Measurements from ENCODE around the gene LRIG2.
"Not testable (repeated sequence)": the region's sequence is repeated elsewhere in the genome, so short reads cannot be mapped to it uniquely, and the experiment has no call there.

The LRIG2 gene

DNA sequence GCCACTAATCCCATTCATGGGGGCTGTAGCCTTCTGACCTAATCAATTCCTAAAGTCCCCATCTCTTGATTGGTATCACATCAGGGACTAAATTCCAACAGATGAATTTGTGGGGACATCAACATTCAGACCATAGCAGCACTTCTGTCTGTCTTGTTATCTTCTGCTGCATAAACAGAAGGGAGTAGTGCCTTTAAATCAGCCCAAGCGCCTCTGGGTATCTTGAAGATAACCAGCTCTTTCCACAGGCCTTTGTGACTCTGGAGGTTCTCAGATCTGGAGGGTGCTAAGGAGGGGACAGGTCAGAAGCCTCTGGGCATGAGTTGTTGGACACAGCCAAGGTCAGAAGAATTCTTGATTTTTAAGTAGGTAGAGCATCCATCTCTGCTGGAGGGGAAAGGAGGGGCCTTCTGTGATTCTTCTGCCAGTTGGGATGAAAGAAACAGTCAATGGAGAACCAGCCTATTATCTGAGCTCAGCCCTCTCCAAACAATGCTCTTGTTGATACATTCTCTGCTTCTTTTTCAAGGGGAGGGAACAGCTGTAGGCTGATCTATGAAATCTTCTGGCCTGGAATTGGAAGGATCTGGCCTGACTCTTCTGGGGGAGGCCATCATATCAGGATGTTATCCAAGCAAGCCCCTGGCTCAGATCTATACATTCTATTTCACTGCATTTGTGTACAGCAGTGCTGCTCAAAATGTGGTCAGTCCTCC is 31.3 kb upstream of the LRIG2 start:
- H3K27me3 ChIP-seq (ENCODE audit: low read depth, low read length), result no peaks in the 10 kb centered on the region
- no peak overlapping the region for H3K4me3 ChIP-seq (ENCODE audit: low read depth in 1 of 2, low read length in 2 of 2)
- H3K27ac ChIP-seq (ENCODE audit: low read length), result no peak overlapping the region
- no peaks in the 10 kb centered on the region for H3K9me3 ChIP-seq (ENCODE audit: control insufficient read depth in 1 of 2, low read length in 2 of 2)
- no peaks in the 10 kb centered on the region for H3K36me3 ChIP-seq (ENCODE audit: control insufficient read depth in 1 of 2, insufficient read depth in 2 of 2, low read length in 2 of 2)
- H3K4me1 ChIP-seq (ENCODE audit: control insufficient read depth in 1 of 2, insufficient read depth in 2 of 2, low read length in 2 of 2), result peaks cover 0 to 11% of the 10 kb centered on the region in 2 donors

DNA sequence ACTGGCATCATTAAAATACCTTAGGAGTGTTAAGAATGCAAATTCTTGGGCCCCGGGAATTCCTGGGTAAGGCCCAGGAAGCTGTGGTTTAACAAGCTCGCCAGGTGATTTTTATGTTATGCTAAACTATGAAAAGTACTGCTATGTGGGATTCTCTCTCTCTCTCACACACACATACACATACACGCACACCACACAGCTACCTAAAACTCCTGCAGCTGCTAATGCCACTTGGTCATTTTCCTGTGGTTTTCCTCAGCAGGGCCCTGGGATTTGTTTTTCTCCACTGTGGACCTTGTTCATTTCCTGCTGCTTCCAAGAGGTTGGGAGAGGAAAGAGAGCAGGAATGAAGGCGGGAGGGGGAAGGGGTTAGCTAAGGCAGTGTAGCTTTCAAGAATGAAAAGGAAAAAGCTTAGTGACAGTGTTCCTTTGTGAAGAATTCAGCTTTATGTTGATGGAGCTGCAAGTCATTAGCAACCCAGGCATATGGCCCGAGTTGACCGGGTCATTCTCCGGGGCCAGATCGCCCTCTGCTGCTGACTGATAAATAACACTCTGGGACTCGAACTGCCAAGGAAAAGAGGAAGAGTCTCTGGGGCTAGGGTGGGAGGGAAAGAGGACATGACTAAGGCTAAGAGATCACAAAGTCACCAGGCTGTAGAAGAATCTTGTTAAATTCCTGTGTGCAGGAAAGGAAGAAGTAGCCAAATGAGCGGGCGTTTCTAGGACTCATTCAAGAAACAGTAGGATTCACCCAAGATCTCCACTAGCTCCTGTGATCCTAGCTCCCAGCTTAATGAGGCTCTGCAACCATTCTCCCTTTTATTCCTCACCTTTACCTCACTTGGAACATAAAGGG is 30.5 kb upstream of the LRIG2 start:
- H3K27me3 ChIP-seq (ENCODE audit: low read depth, low read length), result no peaks in the 10 kb centered on the region
- no peak overlapping the region for H3K27ac ChIP-seq (ENCODE audit: low read length)
- H3K9me3 ChIP-seq (ENCODE audit: control insufficient read depth in 1 of 2, low read length in 2 of 2), result no peaks in the 10 kb centered on the region
- H3K36me3 ChIP-seq (ENCODE audit: control insufficient read depth in 1 of 2, insufficient read depth in 2 of 2, low read length in 2 of 2), result no peaks in the 10 kb centered on the region
- H3K4me3 ChIP-seq (ENCODE audit: low read depth in 1 of 2, low read length in 2 of 2), result no peak overlapping the region
- H3K4me1 ChIP-seq (ENCODE audit: control insufficient read depth in 1 of 2, insufficient read depth in 2 of 2, low read length in 2 of 2), result peaks cover 0 to 11% of the 10 kb centered on the region in 2 donors

DNA sequence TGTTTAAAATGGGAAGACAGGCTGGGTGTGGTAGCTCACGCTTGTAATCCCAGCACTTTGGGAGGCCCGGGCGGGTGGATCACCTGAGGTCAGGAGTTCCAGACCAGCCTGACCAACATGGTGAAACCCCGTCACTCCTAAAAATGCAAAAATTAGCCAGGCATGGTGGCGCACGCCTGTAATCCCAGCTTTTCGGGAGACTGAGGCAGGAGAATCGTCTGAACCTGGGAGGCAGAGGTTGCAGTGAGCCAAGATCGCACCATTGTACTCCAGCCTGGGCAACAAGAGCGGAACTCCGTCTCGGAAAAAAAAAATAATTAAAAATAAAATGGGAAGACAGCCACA is 29.9 kb upstream of the LRIG2 start:
- not testable (repeated sequence) for H3K27me3 ChIP-seq (ENCODE audit: low read depth, low read length); H3K4me3 ChIP-seq (ENCODE audit: low read depth in 1 of 2, low read length in 2 of 2); H3K36me3 ChIP-seq (ENCODE audit: control insufficient read depth in 1 of 2, insufficient read depth in 2 of 2, low read length in 2 of 2); H3K9me3 ChIP-seq (ENCODE audit: control insufficient read depth in 1 of 2, low read length in 2 of 2); H3K27ac ChIP-seq (ENCODE audit: low read length)
- H3K4me1 ChIP-seq (ENCODE audit: control insufficient read depth in 1 of 2, insufficient read depth in 2 of 2, low read length in 2 of 2), result peaks cover 0 to 11% of the 10 kb centered on the region in 2 donors

DNA sequence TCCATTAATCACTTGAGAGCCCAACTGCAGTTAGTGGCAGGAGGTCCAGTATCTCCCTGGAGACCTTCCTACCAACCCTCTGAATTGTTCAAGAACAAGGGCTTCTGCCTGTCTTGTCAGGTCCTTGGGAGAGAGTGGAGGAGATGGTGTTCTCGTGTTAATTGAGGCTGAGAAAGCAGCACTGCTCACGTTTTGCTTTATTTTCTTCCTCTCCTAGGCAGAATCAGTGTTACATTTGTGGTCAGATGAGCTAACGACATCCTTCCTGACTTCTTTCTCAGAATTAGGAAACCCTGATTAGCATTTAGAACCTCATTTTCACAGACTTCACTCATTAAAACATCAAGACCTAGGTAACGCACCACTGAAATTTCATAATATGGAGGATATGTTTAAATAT is 26.4 kb upstream of the LRIG2 start:
- Histone ChIP-seq H3K4me3 (ENCODE audit: low read depth in 1 of 2, low read length in 2 of 2) (no peak overlapping the region), H3K27ac (ENCODE audit: low read length) (no peak overlapping the region), H3K27me3 (ENCODE audit: low read depth, low read length) (no peaks in the 10 kb centered on the region), H3K4me1 (ENCODE audit: control insufficient read depth in 1 of 2, insufficient read depth in 2 of 2, low read length in 2 of 2) (peaks cover 0 to 11% of the 10 kb centered on the region in 2 donors), H3K36me3 (ENCODE audit: control insufficient read depth in 1 of 2, insufficient read depth in 2 of 2, low read length in 2 of 2) (no peaks in the 10 kb centered on the region), H3K9me3 (ENCODE audit: control insufficient read depth in 1 of 2, low read length in 2 of 2) (no peaks in the 10 kb centered on the region)

GRCh38 chr1:113048064-113048463 is 24.9 kb upstream of the LRIG2 start:
- H3K27me3 ChIP-seq (ENCODE audit: low read depth, low read length), result no peaks in the 10 kb centered on the region
- peaks cover 0 to under 1% of the 10 kb centered on the region in 2 donors for H3K4me1 ChIP-seq (ENCODE audit: control insufficient read depth in 1 of 2, insufficient read depth in 2 of 2, low read length in 2 of 2)
- H3K27ac ChIP-seq (ENCODE audit: low read length), result no peak overlapping the region
- no peaks in the 10 kb centered on the region for H3K9me3 ChIP-seq (ENCODE audit: control insufficient read depth in 1 of 2, low read length in 2 of 2)
- no peak overlapping the region for H3K4me3 ChIP-seq (ENCODE audit: low read depth in 1 of 2, low read length in 2 of 2)
- no peaks in the 10 kb centered on the region for H3K36me3 ChIP-seq (ENCODE audit: control insufficient read depth in 1 of 2, insufficient read depth in 2 of 2, low read length in 2 of 2)

- H3K4me1 ChIP-seq (ENCODE audit: control insufficient read depth in 1 of 2, insufficient read depth in 2 of 2, low read length in 2 of 2), result peaks cover 0 to 3% of the 10 kb centered on the region in 2 donors
- H3K9me3 ChIP-seq (ENCODE audit: control insufficient read depth in 1 of 2, low read length in 2 of 2), result no peaks in the 10 kb centered on the region
- H3K27me3 ChIP-seq (ENCODE audit: low read depth, low read length), result no peaks in the 10 kb centered on the region
- no peak overlapping the region for H3K4me3 ChIP-seq (ENCODE audit: low read depth in 1 of 2, low read length in 2 of 2)
- no peaks in the 10 kb centered on the region for H3K36me3 ChIP-seq (ENCODE audit: control insufficient read depth in 1 of 2, insufficient read depth in 2 of 2, low read length in 2 of 2)
- no peak overlapping the region for H3K27ac ChIP-seq (ENCODE audit: low read length)
Measured at GRCh38 chr1:113053344-113054126, 19.5 kb upstream of the LRIG2 start.

GRCh38 chr1:113055570-113055969 is 17.4 kb upstream of the LRIG2 start:
- Histone ChIP-seq H3K4me3 (ENCODE audit: low read depth in 1 of 2, low read length in 2 of 2) (no peak overlapping the region), H3K27me3 (ENCODE audit: low read depth, low read length) (no peaks in the 10 kb centered on the region), H3K27ac (ENCODE audit: low read length) (no peak overlapping the region), H3K36me3 (ENCODE audit: control insufficient read depth in 1 of 2, insufficient read depth in 2 of 2, low read length in 2 of 2) (no peaks in the 10 kb centered on the region), H3K9me3 (ENCODE audit: control insufficient read depth in 1 of 2, low read length in 2 of 2) (no peaks in the 10 kb centered on the region), H3K4me1 (ENCODE audit: control insufficient read depth in 1 of 2, insufficient read depth in 2 of 2, low read length in 2 of 2) (peaks cover 0 to 3% of the 10 kb centered on the region in 2 donors)

DNA sequence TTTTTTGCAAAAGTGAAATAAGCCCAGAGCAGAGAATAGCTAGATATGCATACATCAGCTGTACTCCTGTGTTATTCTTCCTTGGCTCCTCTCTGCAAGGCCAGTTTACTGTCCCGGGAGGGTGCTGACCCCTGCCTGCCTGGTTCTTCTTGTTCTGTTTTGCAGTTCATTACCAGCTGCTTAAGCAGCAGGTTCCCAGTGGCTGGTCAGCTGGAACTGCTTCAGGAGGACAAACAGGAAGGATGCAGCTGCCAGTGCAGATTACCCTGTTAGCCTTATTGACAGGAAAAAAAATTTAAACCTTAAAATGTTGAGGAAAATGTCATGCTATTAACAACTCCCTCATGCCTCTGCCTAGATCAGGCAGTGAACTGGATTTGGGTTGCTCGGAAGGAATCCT is 16.0 kb upstream of the LRIG2 start:
- Histone ChIP-seq H3K4me3 (ENCODE audit: low read depth in 1 of 2, low read length in 2 of 2) (no peak overlapping the region), H3K27ac (ENCODE audit: low read length) (no peak overlapping the region), H3K27me3 (ENCODE audit: low read depth, low read length) (no peaks in the 10 kb centered on the region), H3K36me3 (ENCODE audit: control insufficient read depth in 1 of 2, insufficient read depth in 2 of 2, low read length in 2 of 2) (no peaks in the 10 kb centered on the region), H3K4me1 (ENCODE audit: control insufficient read depth in 1 of 2, insufficient read depth in 2 of 2, low read length in 2 of 2) (peaks cover 0 to 3% of the 10 kb centered on the region in 2 donors), H3K9me3 (ENCODE audit: control insufficient read depth in 1 of 2, low read length in 2 of 2) (no peaks in the 10 kb centered on the region)

GRCh38 chr1:113058941-113059706 is 13.9 kb upstream of the LRIG2 start:
- Histone ChIP-seq H3K27ac (ENCODE audit: low read length) (no peak overlapping the region), H3K27me3 (ENCODE audit: low read depth, low read length) (no peaks in the 10 kb centered on the region)

GRCh38 chr1:113063456-113063855 is 9.5 kb upstream of the LRIG2 start:
- not testable (repeated sequence) for H3K36me3 ChIP-seq (ENCODE audit: control insufficient read depth in 1 of 2, insufficient read depth in 2 of 2, low read length in 2 of 2); H3K9me3 ChIP-seq (ENCODE audit: control insufficient read depth in 1 of 2, low read length in 2 of 2); H3K4me1 ChIP-seq (ENCODE audit: control insufficient read depth in 1 of 2, insufficient read depth in 2 of 2, low read length in 2 of 2); H3K27me3 ChIP-seq (ENCODE audit: low read depth, low read length); H3K27ac ChIP-seq (ENCODE audit: low read length); H3K4me3 ChIP-seq (ENCODE audit: low read depth in 1 of 2, low read length in 2 of 2)

More at GRCh38 chr1:113058941-113059706, 13.9 kb upstream of the LRIG2 start:
- Histone ChIP-seq H3K4me1 (ENCODE audit: control insufficient read depth in 1 of 2, insufficient read depth in 2 of 2, low read length in 2 of 2) (peaks cover 0 to 3% of the 10 kb centered on the region in 2 donors), H3K9me3 (ENCODE audit: control insufficient read depth in 1 of 2, low read length in 2 of 2) (no peaks in the 10 kb centered on the region), H3K36me3 (ENCODE audit: control insufficient read depth in 1 of 2, insufficient read depth in 2 of 2, low read length in 2 of 2) (no peaks in the 10 kb centered on the region), H3K4me3 (ENCODE audit: low read depth in 1 of 2, low read length in 2 of 2) (no peak overlapping the region)
